GM21360 (cell line): ENCODE data around the gene CCR4.
"Not testable (repeated sequence)": the region's sequence is repeated elsewhere in the genome, so short reads cannot be mapped to it uniquely, and the experiment has no call there.

ENCODE experiments used
- ATAC-seq: cut with Tn5 transposase; IDR thresholded peaks from one replicate; pipeline ENCODE4 v1.9.1; 2021; ENCODE audit warnings: mild to moderate bottlenecking, moderate library complexity; ENCODE audit not compliant: unreplicated experiment

Gene CCR4

GRCh38 chr3:32977861-32978260, 26.4 kb downstream of the CCR4 start:
- no peak for ATAC-seq

- no peak for ATAC-seq
Measured at GRCh38 chr3:32978331-32978730, 26.9 kb downstream of the CCR4 start.

GRCh38 chr3:32983124-32983523, 31.7 kb downstream of the CCR4 start:
- no peak for ATAC-seq

- ATAC-seq: not testable (repeated sequence)
Measured at GRCh38 chr3:32984918-32985317, 33.5 kb downstream of the CCR4 start.

GRCh38 chr3:32989171-32989570, 37.7 kb downstream of the CCR4 start:
- no peak for ATAC-seq

- ATAC-seq: no peak
Measured at GRCh38 chr3:32990116-32990515, 38.7 kb downstream of the CCR4 start.

GRCh38 chr3:32991781-32992180, 40.3 kb downstream of the CCR4 start:
- ATAC-seq: no peak

GRCh38 chr3:32992310-32992686, 40.9 kb downstream of the CCR4 start:
- peak; percentile 28 for ATAC-seq

GRCh38 chr3:32994045-32994444, 42.6 kb downstream of the CCR4 start:
- no peak for ATAC-seq

GRCh38 chr3:32995098-32995497, 43.7 kb downstream of the CCR4 start:
- ATAC-seq: no peak

- no peak for ATAC-seq
Measured at GRCh38 chr3:32996048-32996754, 44.8 kb downstream of the CCR4 start.

GRCh38 chr3:32996755-32997091, 45.3 kb downstream of the CCR4 start:
- ATAC-seq: no peak

GRCh38 chr3:32998631-32999451, 47.4 kb downstream of the CCR4 start:
- ATAC-seq: no peak

- ATAC-seq: no peak
Measured at GRCh38 chr3:33000691-33001385, 49.4 kb downstream of the CCR4 start.

- ATAC-seq: no peak
Measured at GRCh38 chr3:33001889-33002288, 50.4 kb downstream of the CCR4 start.

- ATAC-seq: no peak
Measured at GRCh38 chr3:33003308-33003707, 51.9 kb downstream of the CCR4 start.

- ATAC-seq: no peak
Measured at GRCh38 chr3:33004205-33004604, 52.8 kb downstream of the CCR4 start.

GRCh38 chr3:33004961-33005360, 53.5 kb downstream of the CCR4 start:
- ATAC-seq: no peak
